K562 (cell line): ENCODE measurements around the gene CCDC61. TPM values are rescaled to one million over a fixed set of nuclear protein-coding genes. Genes with fewer than 3 reads are reported as not detected.

ENCODE experiments used
- ATAC-seq: fragments of 200-7000 bp; cut with Tn5 transposase; 3 replicates; pipeline ENCODE4 v1.9.1; 2020; ENCODE audit warnings: moderate library complexity
- BruUV-seq: library from RNA; stranded (reverse); fragments of 400-500 nt; replicated peaks from 2 replicates; lab custom pipeline; 2021; lab: Mats Ljungman, UMichigan
- CTCF ChIA-PET: fragments of 300-600 bp; formaldehyde crosslinking; extraction: SDS; loops from one replicate; lab custom pipeline; 2021; ENCODE audit warnings: low intra/inter-chr PET ratio; lab: Yijun Ruan, JAX
- POLR2A ChIA-PET: fragments of 300-600, 350-650 bp; sonication (Branson Sonifier 250); formaldehyde crosslinking; extraction: SDS; loops from one replicate; lab custom pipeline; 2021; ENCODE audit warnings: antibody characterized with exemption, inconsistent platforms; lab: Yijun Ruan, JAX
- DNase-seq, 4 experiments: peaks; one replicate each; pipeline versions ENCODE4 v3.0.0 to v3.0.0-alpha.2; 2011 to 2018; ENCODE audit warnings: low spot score in 3 of 4, mixed read lengths in 3 of 4; ENCODE audit errors: extremely low read depth in 1 of 4
- FAIRE-seq: peaks from 2 replicates; lab custom pipeline; 2011; peaks lifted over from hg19 to GRCh38; lab: Jason Lieb, UNC
- H2AFZ ChIP-seq: 2 replicates; pipeline ENCODE4 v1.6.0; 2011; ENCODE audit warnings: low read depth, low read length, control low read depth, inconsistent platforms
- H3K27ac ChIP-seq: fragments of 200-600 bp; 3 replicates; pipeline ENCODE4 v1.8.0; 2011; ENCODE audit warnings: low read depth, mild to moderate bottlenecking, control low read depth, inconsistent platforms, low read length, moderate library complexity, mixed read lengths; ENCODE audit errors: extremely low read depth
- H3K27me3 ChIP-seq, 2 experiments: fragments of 300-600 bp in 1 of 2; 2 replicates in 1 of 2; 3 replicates in 1 of 2; pipeline versions ENCODE4 v1.6.0 to v1.8.0; 2011; ENCODE audit warnings: inconsistent platforms in 2 of 2, low read length in 2 of 2, mild to moderate bottlenecking in 1 of 2, mixed read lengths in 1 of 2, moderate library complexity in 1 of 2; ENCODE audit not compliant: control insufficient read depth in 2 of 2, insufficient read depth in 2 of 2
- H3K36me3 ChIP-seq: fragments of 300-600 bp; 3 replicates; pipeline ENCODE4 v1.8.0; 2011; ENCODE audit warnings: mild to moderate bottlenecking, low read length, inconsistent platforms; ENCODE audit not compliant: control insufficient read depth, insufficient read depth
- H3K4me1 ChIP-seq, 2 experiments: fragments of 200-600 bp in 1 of 2; replicated peaks in 1 of 2; 2 replicates in 1 of 2; 3 replicates in 1 of 2; pipeline versions ENCODE4 v1.5.1 to v1.8.0; 2011; ENCODE audit warnings: inconsistent platforms in 2 of 2, low read length in 2 of 2, mild to moderate bottlenecking in 1 of 2, mixed read lengths in 1 of 2, moderate library complexity in 1 of 2; ENCODE audit not compliant: control insufficient read depth in 2 of 2, insufficient read depth in 2 of 2
- H3K4me2 ChIP-seq: 2 replicates; pipeline ENCODE4 v1.6.1; 2011; ENCODE audit warnings: low read length, control low read depth, inconsistent platforms, mixed read lengths; ENCODE audit not compliant: insufficient read depth
- H3K4me3 ChIP-seq: fragments of 200-600 bp; sonication (generic), shearing (Covaris generic); 2 replicates; pipeline ENCODE4 v1.5.1; 2016; ENCODE audit warnings: control low read depth, inconsistent platforms
- H3K79me2 ChIP-seq: fragments of 200-600 bp; 3 replicates; pipeline ENCODE4 v1.8.0; 2011; ENCODE audit warnings: low read length, inconsistent platforms; ENCODE audit not compliant: control insufficient read depth, insufficient read depth
- H3K9ac ChIP-seq, 2 experiments: 2 replicates each; pipeline versions ENCODE4 v1.6.0 to v1.6.1; 2011; ENCODE audit warnings: low read depth in 2 of 2, low read length in 2 of 2, control low read depth in 1 of 2, inconsistent platforms in 1 of 2, mild to moderate bottlenecking in 1 of 2, mixed read lengths in 1 of 2; ENCODE audit not compliant: insufficient read depth in 1 of 2
- H3K9me1 ChIP-seq: one replicate; pipeline ENCODE4 v1.6.0; 2011; ENCODE audit warnings: inconsistent platforms, mild to moderate bottlenecking, low read length, moderate library complexity; ENCODE audit not compliant: control insufficient read depth, insufficient read depth
- H3K9me3 ChIP-seq: replicated peaks from 2 replicates; pipeline ENCODE4 v1.5.1; 2011; ENCODE audit warnings: low read depth, low read length, inconsistent platforms; ENCODE audit not compliant: control insufficient read depth, insufficient read depth
- H4K20me1 ChIP-seq: replicated peaks from 2 replicates; pipeline ENCODE4 v1.6.1; 2011; ENCODE audit warnings: low read length, inconsistent platforms, mixed read lengths; ENCODE audit not compliant: control insufficient read depth, insufficient read depth
- DLX4 ChIP-seq: fragments of 250-450 bp; sonication (Bioruptor Pico); IDR thresholded peaks from 2 replicates; pipeline ENCODE4 v1.6.1; 2021; ENCODE audit warnings: mild to moderate bottlenecking
- DNMT1 ChIP-seq: fragments of 450-650 bp; IDR thresholded peaks from 2 replicates; pipeline ENCODE4 v1.6.1; 2016; ENCODE audit warnings: antibody characterized with exemption, mild to moderate bottlenecking
- E2F6 ChIP-seq, 2 experiments: IDR thresholded peaks; 2 replicates each; pipeline ENCODE4 v1.6.1; 2011; ENCODE audit warnings: borderline replicate concordance in 1 of 2, control low read depth in 1 of 2, low read depth in 1 of 2, low read length in 1 of 2, mild to moderate bottlenecking in 1 of 2, mixed read lengths in 1 of 2, moderate library complexity in 1 of 2; ENCODE audit not compliant: insufficient read depth in 1 of 2, insufficient read length in 1 of 2, poor library complexity in 1 of 2, severe bottlenecking in 1 of 2; ENCODE audit errors: extremely low read depth in 1 of 2
- ELF1 ChIP-seq: fragments of 200-800 bp; sonication (Bioruptor generic); IDR thresholded peaks from 2 replicates; pipeline ENCODE4 v1.6.1; 2016; ENCODE audit warnings: missing genetic modification characterization, missing compliant biosample characterization
- GATA2 ChIP-seq: sonication (generic); formaldehyde crosslinking; IDR thresholded peaks from 2 replicates; pipeline ENCODE4 v1.4.0; 2020; ENCODE audit warnings: mild to moderate bottlenecking, missing genetic modification reagents
- JUN ChIP-seq, 2 experiments: sonication (generic) in 1 of 2; formaldehyde crosslinking in 1 of 2; IDR thresholded peaks; 2 replicates each; pipeline versions ENCODE4 v1.6.1 to v1.8.0; 2012 to 2022; ENCODE audit warnings: borderline replicate concordance in 2 of 2, mild to moderate bottlenecking in 2 of 2, improper control_type of control experiment in 1 of 2, low read depth in 1 of 2, low read length in 1 of 2, missing genetic modification reagents in 1 of 2
- MIER1 ChIP-seq: fragments of 450-650 bp; IDR thresholded peaks from 2 replicates; pipeline ENCODE4 v1.6.1; 2016; ENCODE audit warnings: antibody characterized with exemption, mild to moderate bottlenecking, low read depth
- PTBP1 ChIP-seq: fragments of 200-400 bp; formaldehyde crosslinking; IDR thresholded peaks from 2 replicates; pipeline ENCODE4 v1.6.1; 2017; ENCODE audit warnings: low read depth, low read length
- THRB ChIP-seq: fragments of 450-650 bp; formaldehyde crosslinking; conservative IDR thresholded peaks from 2 replicates; pipeline ENCODE4 v1.4.0; 2022; ENCODE audit warnings: mild to moderate bottlenecking, missing genetic modification characterization
- ZNF75A ChIP-seq: fragments of 450-650 bp; formaldehyde crosslinking; IDR thresholded peaks from 2 replicates; pipeline ENCODE4 v1.4.0; 2020; ENCODE audit warnings: mild to moderate bottlenecking
- WGBS: fragments of 100-300 bp; shearing (Covaris generic); methylation state at CpG from one replicate; pipeline ENCODE4 v1.1.6; 2016; ENCODE audit warnings: low coverage, mixed read lengths; ENCODE audit not compliant: insufficient coverage; ENCODE audit errors: missing lambda C conversion rate; 5-methylcytosine and 5-hydroxymethylcytosine counted together
- in situ Hi-C: fragments of 300-500 bp; cut with MboI; formaldehyde crosslinking; loops from 4 replicates; pipeline ENCODE4 v1.15.0; 2018; ENCODE audit warnings: inconsistent platforms, mixed read lengths
- intact Hi-C: fragments of 100-400 bp; cut with micrococcal nuclease; formaldehyde crosslinking; loops from 2 replicates; pipeline ENCODE4 v1.14.2; 2022
- polyA plus RNA-seq, 8 experiments: library from polyadenylated mRNA; depleted of rRNA in 4 of 8; stranded (reverse) in 5 of 8; unstranded in 3 of 8; fragments of >200 nt; fragmentation: Nextera tagmentation in 2 of 8; fragmentation: Illumina TruSeq in 1 of 8; extraction: Ambion mirVana in 2 of 8; extraction: Trizol in 1 of 8; gene quantifications; 2 replicates each; pipeline versions ENCODE4 v1.2.1 to v1.2.3, GENCODE V29; 2011 to 2014; ENCODE audit warnings: inconsistent platforms in 1 of 8, missing spikeins in 1 of 8
- total RNA-seq, 7 experiments: library from RNA; depleted of rRNA in 6 of 7; stranded (reverse); fragments of >200 nt in 6 of 7; fragmentation: Illumina TruSeq in 2 of 7; extraction: Trizol in 2 of 7; gene quantifications; 2 replicates each; pipeline versions ENCODE4 v1.2.1 to v1.2.3, GENCODE V29; 2011 to 2021; ENCODE audit warnings: low replicate concordance in 1 of 7

CCDC61 gene
- total and polyA plus RNA-seq, 9 of the 15 experiments (the other 6 are each of a cell fraction or from before 2014, with no cell fraction given) = 0.07 to 27.0 (median 10.3) TPM

- TF ChIP-seq JUN (IDR thresholded peaks at IDR 0.05; ENCODE audit: borderline replicate concordance, low read depth, low read length) (no peak), JUN (CRISPR knock-in tag; IDR thresholded peaks at IDR 0.05; ENCODE audit: borderline replicate concordance) (no peak), PTBP1 (peak; percentile 70; the same call in 1 of the 2 replicates), MIER1 (peak; percentile 88), DNMT1 (no peak), GATA2 (CRISPR knock-in tag) (no peak), E2F6 (IDR thresholded peaks at IDR 0.05; ENCODE audit: borderline replicate concordance in 1 of 2, extremely low read depth in 1 of 2, insufficient read depth in 1 of 2, insufficient read length in 1 of 2, low read depth in 1 of 2, low read length in 1 of 2, poor library complexity in 1 of 2, severe bottlenecking in 1 of 2) (no peak), ELF1 (no peak), THRB (CRISPR knock-in tag) (no peak), ZNF75A (CRISPR knock-in tag) (no peak), DLX4 (no peak)
- no peaks in the 10 kb centered on the region for H3K27me3 ChIP-seq
- intact Hi-C loops = no loop called here
Measured at GRCh38 chr19:46017095-46017429, 21.8 kb downstream of the CCDC61 start.

More at GRCh38 chr19:46017095-46017429, 21.8 kb downstream of the CCDC61 start:
- no peaks in the 10 kb centered on the region for H3K79me2 ChIP-seq
- no peak overlapping the region for H2AFZ ChIP-seq
- POLR2A ChIA-PET = interaction anchor here (0.7 to 1.0 kb wide), 4 partner anchors 11 to 50 kb away, joined by 4 to 6 read pairs (median 4); partner anchors contain the start of gene CCDC61
- H3K36me3 ChIP-seq = peaks cover 14% of the 10 kb centered on the region; the same call in 1 of the 3 replicates
- H3K4me3 ChIP-seq = no peak overlapping the region
- peaks cover 2% of the 10 kb centered on the region; the same call in 1 of the 2 replicates for H4K20me1 ChIP-seq
- no peak overlapping the region for H3K4me2 ChIP-seq
- in situ Hi-C loops = no loop called here
- 10% methylated on average over 6 of the region's 7 CpGs for WGBS
- FAIRE-seq (no peak), DNase-seq (no peak), ATAC-seq (no peak; the same call in 2 of the 3 replicates)
- no TSS peak for BruUV-seq
- peaks cover 8 to 37% of the 10 kb centered on the region in 2 experiments; a peak in 4 of 5 replicates for H3K4me1 ChIP-seq
- H3K9me3 ChIP-seq = no peaks in the 10 kb centered on the region
- no peak overlapping the region for H3K9ac ChIP-seq
- H3K9me1 ChIP-seq = no peaks in the 10 kb centered on the region
- no peak overlapping the region for H3K27ac ChIP-seq
- CTCF ChIA-PET = interaction anchor here (1.0 to 1.3 kb wide), 2 partner anchors 60 to 103 kb away, joined by 3 read pairs; no protein-coding TSS in a partner anchor
